ENCODE results near the gene CYFIP1.

GRCh38 chr15:22967084-22967770 lies 12.9 kb downstream of the CYFIP1 start:
- TF ChIP-seq EP300 (IDR thresholded peaks at IDR 0.05) (no peak), CTCF (IDR thresholded peaks at IDR 0.05) (no peak), POLR2AphosphoS5 (IDR thresholded peaks at IDR 0.05) (no peak)

Data from sigmoid colon (tissue), 4 donors.